H1 (cell line): Measurements from ENCODE around the gene SLC46A3. TPM values are rescaled to one million over a fixed set of nuclear protein-coding genes. Genes with fewer than 3 reads are reported as not detected.

Experiments used
- CTCF ChIA-PET: fragments of 300-600 bp; sonication (Branson Sonifier 250); formaldehyde crosslinking; loops from one replicate; lab custom pipeline; 2021; ENCODE audit not compliant: partially characterized antibody; lab: Charles Lee
- POLR2A ChIA-PET: fragments of 300-600 bp; sonication (Branson Sonifier 250); formaldehyde crosslinking; loops from one replicate; lab custom pipeline; 2021; ENCODE audit warnings: inconsistent platforms; ENCODE audit not compliant: partially characterized antibody; lab: Charles Lee
- DNase-seq, 2 experiments: peaks; one replicate each; pipeline versions ENCODE4 v3.0.0 to v3.0.0-alpha.2; 2010 to 2022; ENCODE audit warnings: low spot score in 2 of 2, low read depth in 1 of 2, mixed read lengths in 1 of 2
- FAIRE-seq: peaks from 2 replicates; lab custom pipeline; 2011; peaks lifted over from hg19 to GRCh38; lab: Jason Lieb, UNC
- H2AFZ ChIP-seq: 2 replicates; pipeline ENCODE4 v1.8.1; 2012; ENCODE audit warnings: low read length, inconsistent platforms
- H2AK5ac ChIP-seq: 2 replicates; pipeline ENCODE4 v1.6.1; 2013; ENCODE audit warnings: low read depth, low read length
- H2BK120ac ChIP-seq: replicated peaks from 2 replicates; pipeline ENCODE3; 2013; ENCODE audit warnings: low read depth, low read length, inconsistent platforms
- H2BK12ac ChIP-seq: 2 replicates; pipeline ENCODE4 v1.6.1; 2013; ENCODE audit warnings: low read depth, low read length
- H2BK15ac ChIP-seq: 2 replicates; pipeline ENCODE4 v1.6.1; 2013; ENCODE audit warnings: low read length
- H2BK20ac ChIP-seq: 2 replicates; pipeline ENCODE4 v1.6.1; 2013; ENCODE audit warnings: low read length
- H2BK5ac ChIP-seq: 2 replicates; pipeline ENCODE4 v1.6.1; 2013; ENCODE audit warnings: low read depth, low read length
- H3K14ac ChIP-seq: 2 replicates; pipeline ENCODE4 v1.6.1; 2013; ENCODE audit warnings: inconsistent platforms; ENCODE audit not compliant: insufficient read length
- H3K18ac ChIP-seq: 2 replicates; pipeline ENCODE4 v1.6.1; 2013; ENCODE audit warnings: low read length; ENCODE audit errors: extremely low read depth
- H3K23ac ChIP-seq: 2 replicates; pipeline ENCODE4 v1.6.1; 2013; ENCODE audit warnings: inconsistent platforms; ENCODE audit not compliant: insufficient read length
- H3K23me2 ChIP-seq: 2 replicates; pipeline ENCODE4 v1.6.1; 2013; ENCODE audit warnings: low read depth, low read length
- H3K27ac ChIP-seq: 2 replicates; pipeline ENCODE4 v1.6.1; 2011; ENCODE audit warnings: low read depth, low read length, inconsistent platforms
- H3K27me3 ChIP-seq, 4 experiments: replicated peaks in 1 of 4; 1 replicate in 1 of 4; 2 replicates in 3 of 4; pipeline versions ENCODE4 v1.6.1 to v1.8.1; 2011 to 2013; ENCODE audit warnings: low read length in 3 of 4, mild to moderate bottlenecking in 3 of 4, inconsistent platforms in 2 of 4, mixed read lengths in 2 of 4, moderate library complexity in 1 of 4; ENCODE audit not compliant: control insufficient read depth in 3 of 4, insufficient read depth in 3 of 4; ENCODE audit errors: extremely low read depth in 1 of 4
- H3K36me3 ChIP-seq, 4 experiments: 2 replicates each; pipeline versions ENCODE4 v1.6.1 to v1.8.1; 2011 to 2013; ENCODE audit warnings: mild to moderate bottlenecking in 4 of 4, low read length in 3 of 4, moderate library complexity in 2 of 4, control low read depth in 1 of 4, inconsistent platforms in 1 of 4; ENCODE audit not compliant: insufficient read depth in 4 of 4, control insufficient read depth in 2 of 4
- H3K4ac ChIP-seq: replicated peaks from 2 replicates; pipeline ENCODE3; 2013; ENCODE audit warnings: low read length, low read depth, mixed read lengths, inconsistent platforms; ENCODE audit not compliant: insufficient read length
- H3K4me1 ChIP-seq, 4 experiments: replicated peaks in 1 of 4; 1 replicate in 1 of 4; 2 replicates in 3 of 4; pipeline versions ENCODE4 v1.6.1 to v1.8.1; 2011 to 2013; ENCODE audit warnings: low read length in 3 of 4, inconsistent platforms in 2 of 4, mixed read lengths in 1 of 4; ENCODE audit not compliant: insufficient read depth in 4 of 4, control insufficient read depth in 3 of 4
- H3K4me2 ChIP-seq, 2 experiments: 2 replicates each; pipeline versions ENCODE4 v1.6.1 to v1.8.1; 2011 to 2013; ENCODE audit warnings: low read depth in 2 of 2, low read length in 2 of 2, control low read depth in 1 of 2, inconsistent platforms in 1 of 2, mild to moderate bottlenecking in 1 of 2; ENCODE audit not compliant: insufficient read depth in 1 of 2
- H3K4me3 ChIP-seq, 4 experiments: fragments of 200-600, 300-600 bp in 1 of 4; sonication (generic), shearing (Covaris generic), sonication (Bioruptor Twin) in 1 of 4; 2 replicates each; pipeline versions ENCODE4 v1.5.1 to v1.8.1; 2011 to 2016; ENCODE audit warnings: low read length in 4 of 4, low read depth in 3 of 4, control low read depth in 2 of 4, inconsistent platforms in 2 of 4, mild to moderate bottlenecking in 2 of 4, mixed read lengths in 1 of 4, moderate library complexity in 1 of 4; ENCODE audit not compliant: insufficient read depth in 2 of 4; ENCODE audit errors: extremely low read depth in 1 of 4
- H3K56ac ChIP-seq: replicated peaks from 2 replicates; pipeline ENCODE3; 2013; ENCODE audit warnings: low read depth, mild to moderate bottlenecking, mixed read lengths, low read length, inconsistent platforms; ENCODE audit not compliant: insufficient read length
- H3K79me1 ChIP-seq: 2 replicates; pipeline ENCODE4 v1.6.1; 2013; ENCODE audit warnings: low read depth, low read length, control low read depth
- H3K79me2 ChIP-seq, 2 experiments: 2 replicates each; pipeline versions ENCODE4 v1.6.1 to v1.8.1; 2012 to 2013; ENCODE audit warnings: low read length in 2 of 2, mild to moderate bottlenecking in 2 of 2, inconsistent platforms in 1 of 2; ENCODE audit not compliant: insufficient read depth in 2 of 2, control insufficient read depth in 1 of 2
- H3K9ac ChIP-seq, 4 experiments: replicated peaks in 1 of 4; 1 replicate in 1 of 4; 2 replicates in 3 of 4; pipeline versions ENCODE4 v1.6.1 to v1.8.1; 2011 to 2013; ENCODE audit warnings: low read depth in 3 of 4, low read length in 3 of 4, control low read depth in 2 of 4, mild to moderate bottlenecking in 2 of 4, moderate library complexity in 2 of 4, inconsistent platforms in 1 of 4; ENCODE audit errors: extremely low read depth in 1 of 4
- H3K9me3 ChIP-seq, 2 experiments: 2 replicates each; pipeline versions ENCODE4 v1.6.1 to v1.8.1; 2012 to 2013; ENCODE audit warnings: mild to moderate bottlenecking in 2 of 2, moderate library complexity in 2 of 2, control low read depth in 1 of 2, inconsistent platforms in 1 of 2, low read depth in 1 of 2, low read length in 1 of 2, mixed read lengths in 1 of 2; ENCODE audit not compliant: insufficient read depth in 2 of 2
- H4K20me1 ChIP-seq, 2 experiments: replicated peaks in 1 of 2; 2 replicates each; pipeline versions ENCODE3 to v1.8.1; 2011 to 2013; ENCODE audit warnings: inconsistent platforms in 2 of 2, low read length in 2 of 2, mild to moderate bottlenecking in 1 of 2; ENCODE audit not compliant: insufficient read depth in 2 of 2, control insufficient read depth in 1 of 2
- H4K5ac ChIP-seq: 2 replicates; pipeline ENCODE4 v1.6.1; 2013; ENCODE audit warnings: low read length, low read depth, mixed read lengths, inconsistent platforms; ENCODE audit not compliant: insufficient read length
- H4K8ac ChIP-seq: 2 replicates; pipeline ENCODE4 v1.8.0; 2013; ENCODE audit warnings: mild to moderate bottlenecking, moderate library complexity, low read length, inconsistent platforms; ENCODE audit not compliant: insufficient read depth; ENCODE audit errors: extremely low read depth
- H4K91ac ChIP-seq: replicated peaks from 2 replicates; pipeline ENCODE3; 2013; ENCODE audit warnings: low read length, mixed read lengths, inconsistent platforms; ENCODE audit not compliant: insufficient read length
- CBX8 ChIP-seq: fragments of 300-800, 300-1000 bp; sonication (generic); IDR thresholded peaks from 2 replicates; pipeline ENCODE4 v1.7.1; 2016; ENCODE audit warnings: low read depth, low read length, borderline replicate concordance
- HDAC2 ChIP-seq, 2 experiments: fragments of 300-600 bp in 1 of 2; sonication (generic) in 1 of 2; IDR thresholded peaks; 2 replicates each; pipeline ENCODE4 v1.6.1; 2011 to 2012; ENCODE audit warnings: low read depth in 2 of 2, low read length in 2 of 2, mild to moderate bottlenecking in 2 of 2, moderate library complexity in 2 of 2, borderline replicate concordance in 1 of 2, inconsistent platforms in 1 of 2
- WGBS, 2 experiments: shearing (Covaris generic) in 1 of 2; methylation state at CpG; one replicate each; pipeline versions ENCODE4 v1.1.6 to v1.1.7; 2013 to 2015; ENCODE audit warnings: low lambda C conversion rate in 2 of 2, mixed read lengths in 2 of 2, inconsistent platforms in 1 of 2, low coverage in 1 of 2, missing lambda C conversion rate in 1 of 2; ENCODE audit not compliant: insufficient replicate concordance in 2 of 2, insufficient coverage in 1 of 2, insufficient read length in 1 of 2; ENCODE audit errors: extremely low coverage in 1 of 2, missing lambda C conversion rate in 1 of 2; 5-methylcytosine and 5-hydroxymethylcytosine counted together
- polyA plus RNA-seq, 7 experiments: library from polyadenylated mRNA; depleted of rRNA in 3 of 7; stranded (reverse) in 5 of 7; unstranded in 2 of 7; fragments of >200 nt in 5 of 7; fragments of 200-250 nt in 2 of 7; gene quantifications; 1 replicate in 5 of 7; 2 replicates in 1 of 7; 4 replicates in 1 of 7; pipeline versions ENCODE4 v1.2.1 to v1.2.3, GENCODE V29; 2011 to 2013; ENCODE audit warnings: missing spikeins in 2 of 7, mixed read lengths in 2 of 7
- total RNA-seq: library from RNA; stranded (reverse); fragmentation: NEBNext Ultra II Directional; extraction: Animal tissue kit (Norgen Biotek cat#: 25700); gene quantifications from 2 replicates; pipeline ENCODE4 v1.2.1, GENCODE V29; 2021

Gene SLC46A3
- total and polyA plus RNA-seq, 2 of the 8 experiments (the other 6 are each of a cell fraction or from before 2014, with no cell fraction given) = 0.39 to 0.67 TPM

DNA sequence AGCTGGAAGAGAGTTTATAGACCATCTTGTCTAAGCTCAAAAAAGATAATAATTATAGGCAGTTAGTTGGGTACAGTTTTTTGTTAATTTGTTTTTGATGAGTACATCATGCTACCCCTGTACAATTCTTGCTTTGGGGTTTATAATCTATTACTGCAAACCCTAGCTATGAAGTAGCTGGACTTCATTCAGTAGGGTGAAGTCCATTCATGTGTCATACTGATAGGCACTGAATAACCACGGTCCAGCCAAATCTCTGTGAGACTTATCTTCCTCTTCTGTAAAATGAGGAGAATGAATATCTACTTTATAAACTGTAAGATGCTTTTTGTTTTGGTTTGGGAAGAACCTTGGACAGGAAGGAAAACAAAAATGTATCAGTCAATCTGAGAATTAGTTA is 19.5 kb downstream of the SLC46A3 start:
- no peak overlapping the region for H2BK20ac ChIP-seq
- H2BK12ac ChIP-seq = no peak overlapping the region
- H4K91ac ChIP-seq = no peak overlapping the region
- H4K8ac ChIP-seq = no peak overlapping the region
- TF ChIP-seq HDAC2 (IDR thresholded peaks at IDR 0.05; ENCODE audit: borderline replicate concordance in 1 of 2, low read depth in 2 of 2, low read length in 2 of 2) (no peak), CBX8 (no peak)
- no peak overlapping the region for H3K56ac ChIP-seq
- no peaks in the 10 kb centered on the region for H3K79me2 ChIP-seq
- FAIRE-seq = no peak
- H2BK15ac ChIP-seq = no peak overlapping the region
- no peak overlapping the region for H3K9ac ChIP-seq
- no peak overlapping the region for H3K4ac ChIP-seq
- H3K23me2 ChIP-seq = no peaks in the 10 kb centered on the region
- no peak overlapping the region for H4K5ac ChIP-seq
- no peaks in the 10 kb centered on the region for H3K27me3 ChIP-seq
- DNase-seq = no peak
- no peak overlapping the region for H2AFZ ChIP-seq
- H2BK5ac ChIP-seq = no peak overlapping the region
- no peak overlapping the region for H3K4me3 ChIP-seq
- H3K14ac ChIP-seq = no peak overlapping the region
- ChIA-PET CTCF (interaction anchor here (0.6 to 1.8 kb wide), 4 partner anchors 16 to 396 kb away, joined by 3 to 6 read pairs (median 4); no protein-coding TSS in a partner anchor), POLR2A (no interaction called here)
- no peaks in the 10 kb centered on the region for H3K79me1 ChIP-seq
- no peak overlapping the region for H3K18ac ChIP-seq
- H3K23ac ChIP-seq = no peak overlapping the region
- H4K20me1 ChIP-seq = no peaks in the 10 kb centered on the region
- no peak overlapping the region for H3K4me2 ChIP-seq
- no peak overlapping the region for H2AK5ac ChIP-seq
- no peaks in the 10 kb centered on the region; a peak in 1 of 7 replicates for H3K4me1 ChIP-seq
- H3K9me3 ChIP-seq = no peaks in the 10 kb centered on the region
- H3K36me3 ChIP-seq = no peaks in the 10 kb centered on the region
- 91% methylated on average over 1 of the region's 1 CpG; no CpG with 5 or more reads in 1 of the 2 experiments for WGBS, 2 experiments
- no peak overlapping the region for H2BK120ac ChIP-seq
- H3K27ac ChIP-seq = no peak overlapping the region
